Erythroblast (primary cell): Measurements from ENCODE around the gene OR6B1.

Experiments
- GATA1 ChIP-seq: IDR thresholded peaks from 2 replicates; pipeline ENCODE4 v1.6.1; 2011; ENCODE audit warnings: low read depth, mild to moderate bottlenecking, control low read depth, low read length, moderate library complexity
- POLR2A ChIP-seq: IDR thresholded peaks from 2 replicates; pipeline ENCODE4 v1.6.1; 2011; ENCODE audit warnings: mild to moderate bottlenecking, low read length

- no peak for TF ChIP-seq POLR2A
- no peak for TF ChIP-seq GATA1
These were observed 33.0 kb downstream of the OR6B1 start for GRCh38 chr7:144032985-144033709.
